ENCODE results near the gene TPSD1. TPM values are rescaled to one million over a fixed set of nuclear protein-coding genes. Genes with fewer than 3 reads are reported as not detected.
"Not testable (repeated sequence)": the region's sequence is repeated elsewhere in the genome, so short reads cannot be mapped to it uniquely, and the experiment has no call there.

Gene TPSD1
- total RNA-seq, 1 donor from 2014 or later = not detected

DNA sequence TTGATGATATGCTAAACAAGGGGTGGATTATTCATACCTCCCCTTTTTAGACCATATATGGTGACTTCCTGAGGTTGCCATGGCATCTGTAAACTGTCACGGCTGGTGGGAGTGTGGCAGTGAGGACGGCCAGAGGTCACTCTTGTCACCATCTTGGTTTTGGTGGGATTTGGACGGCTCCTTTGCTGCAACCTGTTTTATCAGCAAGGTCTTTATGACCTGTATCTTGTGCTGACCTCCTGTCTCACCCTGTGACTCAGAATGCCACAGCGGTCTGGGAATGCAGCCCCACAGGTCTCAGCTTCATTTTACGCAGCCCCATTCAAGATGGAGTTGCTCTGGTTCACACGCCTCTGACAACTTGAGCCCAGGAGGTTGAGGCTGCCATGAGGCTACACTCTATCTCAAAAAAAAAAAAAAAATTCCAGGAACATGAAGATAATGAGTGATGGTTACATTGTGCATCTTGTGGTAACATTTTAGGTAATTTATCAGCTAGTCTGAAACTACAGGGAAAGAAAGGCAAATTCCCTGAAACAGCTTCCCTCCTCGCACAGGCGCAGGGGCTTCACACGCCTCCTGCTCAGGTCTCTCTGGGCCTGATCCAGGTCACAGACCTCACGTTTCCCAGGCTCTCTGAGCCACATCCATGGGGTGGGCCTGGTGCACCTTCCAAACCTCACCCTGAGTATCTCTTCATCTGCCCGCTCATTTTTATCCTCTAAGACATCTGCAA lies 38.2 kb downstream of the TPSD1 start:
- Mint-ChIP-seq H3K27me3 (ENCODE audit: low read depth, unreplicated experiment) (peaks cover 33% of the 10 kb centered on the region), H3K4me1 (ENCODE audit: low read depth, unreplicated experiment) (peaks cover 9% of the 10 kb centered on the region), H3K9me3 (ENCODE audit: unreplicated experiment) (peaks cover 2% of the 10 kb centered on the region), H3K4me3 (ENCODE audit: unreplicated experiment) (no peak overlapping the region), H3K36me3 (ENCODE audit: low read depth, unreplicated experiment) (no peaks in the 10 kb centered on the region), H3K27ac (ENCODE audit: unreplicated experiment) (no peak overlapping the region)
- H3K36me3 ChIP-seq (ENCODE audit: insufficient read depth, low read length) = no peaks in the 10 kb centered on the region
- no peak for FAIRE-seq
- TF ChIP-seq, protein P1, sequence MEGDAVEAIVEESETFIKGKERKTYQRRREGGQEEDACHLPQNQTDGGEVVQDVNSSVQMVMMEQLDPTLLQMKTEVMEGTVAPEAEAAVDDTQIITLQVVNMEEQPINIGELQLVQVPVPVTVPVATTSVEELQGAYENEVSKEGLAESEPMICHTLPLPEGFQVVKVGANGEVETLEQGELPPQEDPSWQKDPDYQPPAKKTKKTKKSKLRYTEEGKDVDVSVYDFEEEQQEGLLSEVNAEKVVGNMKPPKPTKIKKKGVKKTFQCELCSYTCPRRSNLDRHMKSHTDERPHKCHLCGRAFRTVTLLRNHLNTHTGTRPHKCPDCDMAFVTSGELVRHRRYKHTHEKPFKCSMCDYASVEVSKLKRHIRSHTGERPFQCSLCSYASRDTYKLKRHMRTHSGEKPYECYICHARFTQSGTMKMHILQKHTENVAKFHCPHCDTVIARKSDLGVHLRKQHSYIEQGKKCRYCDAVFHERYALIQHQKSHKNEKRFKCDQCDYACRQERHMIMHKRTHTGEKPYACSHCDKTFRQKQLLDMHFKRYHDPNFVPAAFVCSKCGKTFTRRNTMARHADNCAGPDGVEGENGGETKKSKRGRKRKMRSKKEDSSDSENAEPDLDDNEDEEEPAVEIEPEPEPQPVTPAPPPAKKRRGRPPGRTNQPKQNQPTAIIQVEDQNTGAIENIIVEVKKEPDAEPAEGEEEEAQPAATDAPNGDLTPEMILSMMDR (IDR thresholded peaks at IDR 0.05; ENCODE audit: insufficient read depth, low read depth, low read length) = no peak
- no peak for TF ChIP-seq EZH2 (IDR thresholded peaks at IDR 0.05; ENCODE audit: insufficient read depth, low read length)
- H3K4me3 ChIP-seq (ENCODE audit: insufficient read depth, low read depth, low read length) = no peak overlapping the region
- no peaks in the 10 kb centered on the region for H3K79me2 ChIP-seq (ENCODE audit: insufficient read depth, low read length)
- no peak for DNase-seq (ENCODE audit: low read depth)
- H2AFZ ChIP-seq (ENCODE audit: low read depth, low read length) = no peak overlapping the region
- peaks cover 6% of the 10 kb centered on the region for H3K4me1 ChIP-seq (ENCODE audit: insufficient read depth, low read length)
- no peak overlapping the region for H3K4me2 ChIP-seq (ENCODE audit: low read length)
- peaks cover 20% of the 10 kb centered on the region for H3K27me3 ChIP-seq (ENCODE audit: insufficient read depth, low read length)
- no peaks in the 10 kb centered on the region for H3K9me3 ChIP-seq (ENCODE audit: insufficient read depth, low read depth, low read length)
- H3K9ac ChIP-seq (ENCODE audit: low read length) = no peak overlapping the region
- H4K20me1 ChIP-seq (ENCODE audit: insufficient read depth, low read length) = no peaks in the 10 kb centered on the region
- H3K27ac ChIP-seq (ENCODE audit: low read depth, low read length) = no peak overlapping the region

- H3K27ac Mint-ChIP-seq (ENCODE audit: unreplicated experiment) = no peak overlapping the region
- H3K27me3 Mint-ChIP-seq (ENCODE audit: low read depth, unreplicated experiment) = peaks cover 27% of the 10 kb centered on the region
- no peak overlapping the region for H3K27ac ChIP-seq (ENCODE audit: low read depth, low read length)
- H3K9ac ChIP-seq (ENCODE audit: low read length) = no peak overlapping the region
- peaks cover 6% of the 10 kb centered on the region for H3K4me1 ChIP-seq (ENCODE audit: insufficient read depth, low read length)
- no peaks in the 10 kb centered on the region for H3K36me3 ChIP-seq (ENCODE audit: insufficient read depth, low read length)
- TF ChIP-seq, protein P1 (IDR thresholded peaks at IDR 0.05; ENCODE audit: insufficient read depth, low read depth, low read length) = no peak
- no peak for TF ChIP-seq EZH2 (IDR thresholded peaks at IDR 0.05; ENCODE audit: insufficient read depth, low read length)
- no peak overlapping the region for H3K4me3 Mint-ChIP-seq (ENCODE audit: unreplicated experiment)
- peaks cover 16% of the 10 kb centered on the region for H3K27me3 ChIP-seq (ENCODE audit: insufficient read depth, low read length)
- no peak overlapping the region for H3K4me3 ChIP-seq (ENCODE audit: insufficient read depth, low read depth, low read length)
- FAIRE-seq = no peak
- no peak overlapping the region for H2AFZ ChIP-seq (ENCODE audit: low read depth, low read length)
- H3K79me2 ChIP-seq (ENCODE audit: insufficient read depth, low read length) = no peaks in the 10 kb centered on the region
- H3K36me3 Mint-ChIP-seq (ENCODE audit: low read depth, unreplicated experiment) = no peaks in the 10 kb centered on the region
- H3K9me3 Mint-ChIP-seq (ENCODE audit: unreplicated experiment) = peaks cover 2% of the 10 kb centered on the region
- H4K20me1 ChIP-seq (ENCODE audit: insufficient read depth, low read length) = no peaks in the 10 kb centered on the region
- DNase-seq (ENCODE audit: low read depth) = no peak
- H3K4me2 ChIP-seq (ENCODE audit: low read length) = no peak overlapping the region
- H3K4me1 Mint-ChIP-seq (ENCODE audit: low read depth, unreplicated experiment) = peaks cover 9% of the 10 kb centered on the region
- H3K9me3 ChIP-seq (ENCODE audit: insufficient read depth, low read depth, low read length) = no peaks in the 10 kb centered on the region
Observed at GRCh38 chr16:1295465-1295864, 39.6 kb downstream of the TPSD1 start.

DNA sequence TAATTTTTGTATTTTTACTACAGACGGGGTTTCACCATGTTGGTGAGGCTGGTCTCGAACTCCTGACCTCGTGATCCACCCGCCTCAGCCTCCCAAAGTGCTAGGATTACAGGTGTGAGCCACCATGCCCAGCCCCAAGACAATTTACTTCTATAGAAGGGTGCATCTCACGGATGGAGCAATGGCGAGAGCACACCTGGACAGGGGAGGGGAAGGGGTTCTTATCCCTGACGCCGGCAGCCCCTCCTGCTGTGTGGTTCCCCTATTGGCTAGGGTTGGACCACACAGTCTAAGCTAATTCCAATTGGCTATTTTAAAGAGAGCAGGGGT lies 40.8 kb downstream of the TPSD1 start:
- peak overlapping the region; percentile 33 for H3K4me2 ChIP-seq (ENCODE audit: low read length)
- not testable (repeated sequence) for H3K36me3 ChIP-seq (ENCODE audit: insufficient read depth, low read length); H3K36me3 Mint-ChIP-seq (ENCODE audit: low read depth, unreplicated experiment); H3K4me1 Mint-ChIP-seq (ENCODE audit: low read depth, unreplicated experiment); H3K4me1 ChIP-seq (ENCODE audit: insufficient read depth, low read length); H2AFZ ChIP-seq (ENCODE audit: low read depth, low read length); H3K4me3 Mint-ChIP-seq (ENCODE audit: unreplicated experiment); H3K27ac ChIP-seq (ENCODE audit: low read depth, low read length); DNase-seq (ENCODE audit: low read depth); H4K20me1 ChIP-seq (ENCODE audit: insufficient read depth, low read length); FAIRE-seq; H3K9ac ChIP-seq (ENCODE audit: low read length); H3K9me3 ChIP-seq (ENCODE audit: insufficient read depth, low read depth, low read length); H3K4me3 ChIP-seq (ENCODE audit: insufficient read depth, low read depth, low read length); H3K79me2 ChIP-seq (ENCODE audit: insufficient read depth, low read length); H3K27me3 ChIP-seq (ENCODE audit: insufficient read depth, low read length); H3K9me3 Mint-ChIP-seq (ENCODE audit: unreplicated experiment)
- peak overlapping the region; percentile 78 for H3K27ac Mint-ChIP-seq (ENCODE audit: unreplicated experiment)
- peaks cover 26% of the 10 kb centered on the region for H3K27me3 Mint-ChIP-seq (ENCODE audit: low read depth, unreplicated experiment)

All from astrocyte (in vitro differentiated cells and primary cell).